Hepatocyte (in vitro differentiated cells): ENCODE data around the gene FBXL7. TPM values are rescaled to one million over a fixed set of nuclear protein-coding genes. Genes with fewer than 3 reads are reported as not detected.

ENCODE experiments used
- DNase-seq: peaks from one replicate; pipeline ENCODE4 v3.0.0-alpha.2; 2016; ENCODE audit warnings: low spot score
- H2AFZ ChIP-seq: fragments of 200-600 bp; sonication (generic); 2 replicates; pipeline ENCODE4 v1.6.0; 2016; ENCODE audit warnings: antibody characterized with exemption, mild to moderate bottlenecking
- H3K27ac ChIP-seq: fragments of 200-600 bp; sonication (generic); 2 replicates; pipeline ENCODE4 v1.5.1; 2016; ENCODE audit warnings: mild to moderate bottlenecking
- H3K27me3 ChIP-seq: fragments of 200-600 bp; sonication (generic); 2 replicates; pipeline ENCODE4 v1.6.1; 2016
- H3K36me3 ChIP-seq: fragments of 200-600 bp; sonication (generic); replicated peaks from 2 replicates; pipeline ENCODE4 v1.5.1; 2016; ENCODE audit warnings: low read depth; ENCODE audit not compliant: insufficient read depth
- H3K4me1 ChIP-seq: fragments of 200-600 bp; sonication (generic); 2 replicates; pipeline ENCODE4 v1.5.1; 2016; ENCODE audit warnings: mild to moderate bottlenecking, moderate library complexity; ENCODE audit not compliant: insufficient read depth
- H3K4me2 ChIP-seq: fragments of 200-600 bp; sonication (generic); 2 replicates; pipeline ENCODE4 v1.6.0; 2016
- H3K4me3 ChIP-seq: fragments of 200-600 bp; sonication (generic); 2 replicates; pipeline ENCODE4 v1.5.1; 2016; ENCODE audit warnings: mild to moderate bottlenecking
- H3K79me2 ChIP-seq: fragments of 200-600 bp; sonication (generic); 2 replicates; pipeline ENCODE4 v1.6.0; 2017; ENCODE audit warnings: mild to moderate bottlenecking
- H3K9me2 ChIP-seq: fragments of 200-600 bp; sonication (generic); replicated peaks from 2 replicates; pipeline ENCODE4 v1.6.0; 2017; ENCODE audit warnings: mild to moderate bottlenecking; ENCODE audit not compliant: insufficient read depth
- H3K9me3 ChIP-seq: fragments of 200-600 bp; sonication (generic); 2 replicates; pipeline ENCODE4 v1.5.1; 2016; ENCODE audit warnings: low read depth, mild to moderate bottlenecking
- H4K20me1 ChIP-seq: fragments of 200-600 bp; sonication (generic); 2 replicates; pipeline ENCODE4 v1.6.0; 2016; ENCODE audit warnings: mild to moderate bottlenecking; ENCODE audit not compliant: insufficient read depth, poor library complexity, severe bottlenecking
- EZH2 ChIP-seq: fragments of 200-600 bp; sonication (generic); IDR thresholded peaks from 2 replicates; pipeline ENCODE4 v1.6.1; 2016; ENCODE audit warnings: antibody characterized with exemption, mild to moderate bottlenecking, borderline replicate concordance
- EZH2phosphoT487 ChIP-seq: fragments of 200-600 bp; sonication (generic); IDR thresholded peaks from one replicate; pipeline ENCODE4 v1.6.1; 2018; ENCODE audit warnings: antibody characterized with exemption, mild to moderate bottlenecking, low read depth, moderate library complexity; ENCODE audit not compliant: unreplicated experiment, severe bottlenecking
- WGBS: methylation state at CpG from one replicate; pipeline ENCODE4 v1.1.6; 2016; ENCODE audit warnings: low lambda C conversion rate; ENCODE audit errors: missing lambda C conversion rate; 5-methylcytosine and 5-hydroxymethylcytosine counted together
- polyA plus RNA-seq: library from polyadenylated mRNA; unstranded; fragments of >200 nt; fragmentation: Nextera tagmentation; extraction: Ambion mirVana; gene quantifications from 2 replicates; pipeline ENCODE4 v1.2.1, GENCODE V29; 2016
- total RNA-seq: library from RNA; depleted of rRNA; stranded (reverse); fragments of >200 nt; gene quantifications from 2 replicates; pipeline ENCODE4 v1.2.3, GENCODE V29; 2014
- TF ChIP-seq, protein P1 (sequence below): fragments of 200-600 bp; sonication (generic); IDR thresholded peaks from 2 replicates; pipeline ENCODE4 v1.5.1; 2016; ENCODE audit warnings: antibody characterized with exemption, mild to moderate bottlenecking; ENCODE audit not compliant: poor library complexity

The FBXL7 gene
- total and polyA plus RNA-seq, 2 experiments from 2014 or later, result 8.4 to 10.3 TPM

DNA sequence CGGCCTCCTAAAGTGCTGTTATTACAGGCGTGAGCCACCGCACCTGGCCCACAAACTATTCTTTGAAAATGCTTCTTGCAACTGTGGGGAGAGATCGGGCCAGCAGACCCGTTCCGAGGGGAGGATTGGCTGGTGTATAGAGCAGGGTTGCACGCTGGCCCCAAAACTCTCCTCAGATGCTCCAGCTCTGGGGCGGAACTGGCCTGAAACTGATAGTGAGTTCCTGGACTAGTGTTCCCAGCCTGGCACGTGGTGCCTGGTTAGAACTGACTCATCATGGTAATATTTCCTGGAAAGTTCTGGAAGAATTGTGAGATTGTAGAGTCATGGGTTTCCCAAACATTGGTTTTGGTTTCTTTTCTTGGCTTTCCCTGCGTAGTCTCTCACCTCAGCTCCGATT is 120.5 kb downstream of the FBXL7 start:
- H4K20me1 ChIP-seq, result no peaks in the 10 kb centered on the region
- DNase-seq, result no peak
- no peak overlapping the region for H3K4me3 ChIP-seq
- peaks cover 15% of the 10 kb centered on the region for H3K79me2 ChIP-seq
- no peaks in the 10 kb centered on the region for H3K9me2 ChIP-seq
- no peaks in the 10 kb centered on the region for H3K27me3 ChIP-seq
- 96% methylated on average over 11 of the region's 11 CpGs for WGBS
- no peaks in the 10 kb centered on the region for H3K9me3 ChIP-seq
- H3K27ac ChIP-seq, result no peak overlapping the region
- TF ChIP-seq EZH2 (no peak), EZH2phosphoT487 (no peak)
- TF ChIP-seq, protein P1, sequence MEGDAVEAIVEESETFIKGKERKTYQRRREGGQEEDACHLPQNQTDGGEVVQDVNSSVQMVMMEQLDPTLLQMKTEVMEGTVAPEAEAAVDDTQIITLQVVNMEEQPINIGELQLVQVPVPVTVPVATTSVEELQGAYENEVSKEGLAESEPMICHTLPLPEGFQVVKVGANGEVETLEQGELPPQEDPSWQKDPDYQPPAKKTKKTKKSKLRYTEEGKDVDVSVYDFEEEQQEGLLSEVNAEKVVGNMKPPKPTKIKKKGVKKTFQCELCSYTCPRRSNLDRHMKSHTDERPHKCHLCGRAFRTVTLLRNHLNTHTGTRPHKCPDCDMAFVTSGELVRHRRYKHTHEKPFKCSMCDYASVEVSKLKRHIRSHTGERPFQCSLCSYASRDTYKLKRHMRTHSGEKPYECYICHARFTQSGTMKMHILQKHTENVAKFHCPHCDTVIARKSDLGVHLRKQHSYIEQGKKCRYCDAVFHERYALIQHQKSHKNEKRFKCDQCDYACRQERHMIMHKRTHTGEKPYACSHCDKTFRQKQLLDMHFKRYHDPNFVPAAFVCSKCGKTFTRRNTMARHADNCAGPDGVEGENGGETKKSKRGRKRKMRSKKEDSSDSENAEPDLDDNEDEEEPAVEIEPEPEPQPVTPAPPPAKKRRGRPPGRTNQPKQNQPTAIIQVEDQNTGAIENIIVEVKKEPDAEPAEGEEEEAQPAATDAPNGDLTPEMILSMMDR, result no peak
- no peak overlapping the region for H3K4me2 ChIP-seq
- no peak overlapping the region for H2AFZ ChIP-seq
- H3K4me1 ChIP-seq, result no peaks in the 10 kb centered on the region
- no peaks in the 10 kb centered on the region for H3K36me3 ChIP-seq

DNA sequence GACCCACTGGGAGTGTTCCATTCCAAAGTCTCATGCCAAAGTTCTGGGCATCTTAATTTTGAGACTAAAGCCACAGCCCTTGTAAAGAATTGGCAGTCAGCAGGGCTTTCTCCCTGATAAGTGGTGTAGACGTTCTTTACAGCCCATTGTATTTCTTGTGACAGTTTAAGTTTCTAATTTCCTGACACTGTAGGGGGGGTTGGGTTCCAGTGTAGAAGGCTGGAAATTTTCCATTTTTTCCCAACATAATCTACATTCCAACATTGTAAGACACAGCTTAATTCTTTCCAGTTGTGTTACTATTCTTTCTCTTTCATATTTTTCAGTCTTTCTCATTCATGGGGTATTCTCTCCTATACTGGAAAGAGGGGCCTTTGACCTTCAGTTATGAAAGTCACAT is 121.1 kb downstream of the FBXL7 start:
- H3K36me3 ChIP-seq, result no peaks in the 10 kb centered on the region
- H4K20me1 ChIP-seq, result no peaks in the 10 kb centered on the region
- no peak for DNase-seq
- H3K4me1 ChIP-seq, result no peaks in the 10 kb centered on the region
- no peaks in the 10 kb centered on the region for H3K9me2 ChIP-seq
- H3K27ac ChIP-seq, result no peak overlapping the region
- H3K9me3 ChIP-seq, result no peaks in the 10 kb centered on the region
- H2AFZ ChIP-seq, result no peak overlapping the region
- H3K4me3 ChIP-seq, result no peak overlapping the region
- TF ChIP-seq EZH2phosphoT487, result no peak
- TF ChIP-seq, protein P1, result no peak
- no peak for TF ChIP-seq EZH2
- H3K79me2 ChIP-seq, result peaks cover 16% of the 10 kb centered on the region
- 32% methylated on average over 1 of the region's 1 CpG for WGBS
- H3K4me2 ChIP-seq, result no peak overlapping the region
- H3K27me3 ChIP-seq, result no peaks in the 10 kb centered on the region

DNA sequence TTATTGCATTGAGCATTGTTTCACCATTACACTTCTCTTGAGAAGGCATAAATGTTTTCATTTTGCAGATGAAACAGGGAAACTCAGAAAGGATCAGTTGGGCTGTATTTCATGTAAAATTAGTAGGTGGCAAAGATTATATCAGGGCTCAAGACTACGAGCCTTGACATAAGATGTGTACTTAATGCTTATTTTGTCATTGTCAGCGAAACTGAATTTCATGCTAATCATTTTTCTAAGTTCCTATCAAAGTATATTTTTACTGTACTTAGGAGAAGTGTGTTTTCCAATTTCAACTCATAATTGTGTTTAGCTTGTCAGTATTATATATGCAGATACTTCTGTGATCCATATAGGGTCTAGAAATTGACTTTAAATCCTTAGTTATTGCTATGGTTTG is 123.8 kb downstream of the FBXL7 start:
- Histone ChIP-seq H3K27me3 (no peaks in the 10 kb centered on the region), H4K20me1 (peaks cover 2% of the 10 kb centered on the region), H3K9me3 (no peaks in the 10 kb centered on the region), H3K4me2 (no peak overlapping the region), H3K27ac (no peak overlapping the region), H3K79me2 (peaks cover 19% of the 10 kb centered on the region), H3K9me2 (no peaks in the 10 kb centered on the region), H3K4me1 (no peaks in the 10 kb centered on the region), H3K36me3 (no peaks in the 10 kb centered on the region), H2AFZ (no peak overlapping the region), H3K4me3 (no peak overlapping the region)
- WGBS, result 94% methylated on average over 2 of the region's 2 CpGs
- DNase-seq, result no peak
- TF ChIP-seq, protein P1, result no peak
- no peak for TF ChIP-seq EZH2
- no peak for TF ChIP-seq EZH2phosphoT487

DNA sequence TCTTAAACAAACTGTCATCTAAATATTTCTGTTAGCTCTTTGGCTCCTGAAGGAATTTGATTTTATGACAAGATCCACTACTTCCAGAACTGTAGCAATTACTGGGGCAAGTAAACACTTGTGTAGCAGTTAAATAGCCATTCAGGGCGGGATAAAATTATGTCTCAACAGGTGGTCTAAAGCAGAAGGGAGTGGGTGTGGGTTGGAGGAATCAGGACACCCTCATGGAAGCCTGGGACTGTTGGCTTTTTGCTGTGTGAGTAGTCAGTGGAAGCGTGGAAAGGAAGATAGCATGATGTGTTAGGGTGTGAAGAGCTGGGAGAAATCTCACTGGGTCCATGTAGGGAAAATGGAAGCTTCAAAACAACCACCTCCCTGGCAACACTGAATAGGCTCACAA is 127.1 kb downstream of the FBXL7 start:
- 87% methylated on average over 2 of the region's 2 CpGs for WGBS
- TF ChIP-seq, protein P1, result no peak
- TF ChIP-seq EZH2, result no peak
- Histone ChIP-seq H4K20me1 (peaks cover 2% of the 10 kb centered on the region), H3K27ac (no peak overlapping the region), H3K36me3 (no peaks in the 10 kb centered on the region), H3K79me2 (peaks cover 14% of the 10 kb centered on the region), H3K4me3 (no peak overlapping the region), H3K9me3 (no peaks in the 10 kb centered on the region), H3K27me3 (no peaks in the 10 kb centered on the region), H2AFZ (no peak overlapping the region), H3K4me2 (no peak overlapping the region), H3K9me2 (no peaks in the 10 kb centered on the region), H3K4me1 (no peaks in the 10 kb centered on the region)
- no peak for DNase-seq
